LNCaP clone FGC (cell line): ENCODE measurements around the gene ZNF776.
A peak's percentile ranks its signal among the peaks of the same experiment; 100 is the strongest.

Experiments used
- DNase-seq: peaks from one replicate; pipeline ENCODE4 v3.0.0-alpha.2; 2011; ENCODE audit warnings: low read depth
- H3K4me3 ChIP-seq: 2 replicates; pipeline ENCODE4 v1.5.1; 2011; ENCODE audit warnings: mild to moderate bottlenecking, low read depth, low read length, control low read depth
- CTCF ChIP-seq: IDR thresholded peaks from 2 replicates; pipeline ENCODE4 v1.5.1; 2012; ENCODE audit warnings: mild to moderate bottlenecking; ENCODE audit not compliant: control insufficient read depth, insufficient read depth; ENCODE audit errors: extremely low read depth

The ZNF776 gene

GRCh38 chr19:57754091-57754673 is 7.6 kb downstream of the ZNF776 start:
- no peak overlapping the region for H3K4me3 ChIP-seq

GRCh38 chr19:57755031-57755430 is 8.4 kb downstream of the ZNF776 start:
- H3K4me3 ChIP-seq, result no peak overlapping the region
- no peak for DNase-seq
- TF ChIP-seq CTCF, result no peak

More at GRCh38 chr19:57754091-57754673, 7.6 kb downstream of the ZNF776 start:
- TF ChIP-seq CTCF, result no peak
- no peak for DNase-seq

GRCh38 chr19:57757941-57758340 is 11.3 kb downstream of the ZNF776 start:
- DNase-seq, result no peak
- no peak for TF ChIP-seq CTCF
- no peak overlapping the region for H3K4me3 ChIP-seq

GRCh38 chr19:57759096-57759495 is 12.5 kb downstream of the ZNF776 start:
- no peak overlapping the region for H3K4me3 ChIP-seq
- no peak for TF ChIP-seq CTCF
- no peak for DNase-seq

GRCh38 chr19:57769345-57770131 is 22.9 kb downstream of the ZNF776 start, which contains the start of gene ZNF586:
ZNF586 (plus strand) TSS chr19:57769676; CDS start chr19:57769843, 167 bp downstream.
- no peak for TF ChIP-seq CTCF
- peak within 1 kb of the TSS; percentile 81 for H3K4me3 ChIP-seq
- DNase-seq, result peak; percentile 87

- no peak for TF ChIP-seq CTCF
- H3K4me3 ChIP-seq, result no peak overlapping the region
- DNase-seq, result no peak
Observed at GRCh38 chr19:57771417-57771816, 24.8 kb downstream of the ZNF776 start.

GRCh38 chr19:57773488-57773887 is 26.9 kb downstream of the ZNF776 start:
- DNase-seq, result no peak
- no peak overlapping the region for H3K4me3 ChIP-seq
- TF ChIP-seq CTCF, result no peak
